GM21528 (cell line): Measurements from ENCODE around the gene CAP2.

ENCODE experiments used
- ATAC-seq: cut with Tn5 transposase; IDR thresholded peaks from one replicate; pipeline ENCODE4 v1.9.1; 2021; ENCODE audit warnings: mild to moderate bottlenecking, moderate library complexity; ENCODE audit not compliant: unreplicated experiment, low FRiP score

The CAP2 gene

DNA sequence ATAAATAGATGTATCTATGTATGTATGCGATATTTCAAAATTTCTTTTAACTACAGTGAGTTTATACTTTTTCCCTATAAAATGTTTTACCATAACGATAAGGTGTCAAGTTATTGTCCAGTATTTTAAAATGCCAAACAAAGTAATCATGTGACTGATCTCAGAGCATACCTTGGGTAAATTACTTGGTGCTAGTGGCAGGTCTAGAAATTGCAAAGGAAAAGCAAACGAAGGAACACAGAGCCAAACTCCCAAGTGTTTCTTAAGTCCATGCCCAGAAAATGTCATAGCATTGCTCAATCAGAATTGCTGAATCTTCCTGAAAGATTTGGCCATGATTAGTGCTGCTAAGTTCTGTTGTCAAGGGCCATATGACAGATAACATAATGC, 77.5 kb downstream of the CAP2 start:
- ATAC-seq: no peak

DNA sequence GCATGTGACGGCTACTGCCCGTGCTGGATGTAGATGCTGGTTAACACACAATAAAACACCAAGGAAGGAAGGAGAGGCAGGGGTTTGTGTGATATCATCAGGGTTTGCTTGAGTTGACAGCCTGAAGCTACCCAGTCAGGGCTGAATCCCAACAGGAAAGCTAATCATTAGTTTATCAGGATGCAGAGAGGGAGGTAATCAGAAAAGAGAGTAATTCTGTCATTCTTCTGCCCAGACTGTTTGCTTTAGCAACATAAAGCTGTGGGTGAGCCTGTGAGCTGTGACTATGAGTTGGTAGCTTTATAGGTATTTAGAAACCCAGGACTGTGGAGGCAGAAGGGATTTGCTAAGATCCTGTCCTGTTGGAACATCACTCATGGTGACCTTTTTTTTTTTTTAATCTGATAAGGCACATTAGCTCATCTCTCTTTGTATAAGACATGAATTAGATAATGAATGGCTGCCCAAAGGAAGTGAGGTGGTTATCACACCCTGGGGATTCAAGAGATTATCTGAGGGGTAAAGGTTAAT, 79.3 kb downstream of the CAP2 start:
- ATAC-seq: no peak

DNA sequence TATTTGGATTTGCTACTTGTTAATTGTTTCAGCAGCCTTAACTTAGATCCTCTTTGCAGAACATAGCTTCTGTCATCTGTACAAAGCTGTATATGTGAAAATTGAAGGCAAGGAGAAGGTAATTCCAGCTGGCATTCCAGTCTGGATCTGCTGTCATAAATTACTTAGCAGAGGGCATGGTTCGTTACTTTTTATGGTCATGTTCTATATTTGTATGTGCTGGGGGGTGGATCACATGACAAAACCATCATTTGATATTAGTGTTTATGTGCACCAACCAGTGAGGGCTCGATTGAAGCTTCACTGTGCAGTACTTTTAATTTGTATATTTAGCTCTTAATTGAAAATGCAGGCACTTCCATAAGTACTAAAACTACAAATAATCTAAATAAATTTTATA, 80.2 kb downstream of the CAP2 start:
- ATAC-seq: no peak

DNA sequence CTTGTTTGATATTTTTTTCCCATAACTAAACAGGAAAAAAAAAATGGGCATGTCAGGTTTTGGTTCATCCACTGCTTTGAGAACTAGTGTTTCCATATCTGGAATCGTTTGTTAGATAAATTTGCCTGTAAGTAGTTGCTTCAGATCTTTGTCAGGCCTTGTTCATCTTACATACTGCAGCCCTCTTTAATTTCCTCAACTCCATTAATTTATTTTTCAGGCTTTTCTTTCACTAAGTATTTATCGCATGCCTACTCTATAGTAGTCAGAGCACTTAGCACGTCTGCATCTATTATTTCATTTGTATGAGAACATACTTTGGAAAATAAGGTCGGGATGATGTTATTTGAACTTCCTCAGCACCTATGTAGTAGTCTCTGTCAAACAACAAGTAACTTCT, 80.9 kb downstream of the CAP2 start:
- ATAC-seq: no peak

DNA sequence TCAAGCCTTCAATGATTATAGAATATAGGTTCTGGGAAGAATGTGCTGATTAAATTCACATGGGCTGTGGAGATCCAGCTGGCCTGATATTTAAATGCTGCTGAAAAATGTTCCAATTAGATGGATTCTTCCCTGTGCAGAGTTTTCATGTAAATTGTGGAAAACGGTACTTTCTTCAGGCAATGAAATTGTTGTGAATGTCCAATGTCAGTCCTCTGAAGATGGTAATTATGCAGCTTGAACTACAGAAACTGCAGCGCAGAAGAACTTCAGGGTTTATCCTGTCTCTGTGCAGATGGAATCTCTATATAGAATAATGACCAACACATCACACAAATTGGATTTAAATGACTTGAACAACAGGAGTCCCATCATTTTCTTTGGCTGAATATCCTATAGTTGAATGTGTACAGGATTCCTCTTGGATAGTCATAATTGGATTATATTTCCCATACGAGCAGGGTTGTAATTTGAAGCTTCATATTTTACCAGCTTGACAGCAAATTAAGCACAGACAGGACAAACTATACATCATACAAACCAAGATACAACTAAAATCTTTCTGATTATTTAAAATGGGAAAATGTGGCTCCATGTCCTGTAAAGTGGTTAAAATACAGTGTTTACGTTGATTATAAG, 82.3 kb downstream of the CAP2 start:
- ATAC-seq: no peak

DNA sequence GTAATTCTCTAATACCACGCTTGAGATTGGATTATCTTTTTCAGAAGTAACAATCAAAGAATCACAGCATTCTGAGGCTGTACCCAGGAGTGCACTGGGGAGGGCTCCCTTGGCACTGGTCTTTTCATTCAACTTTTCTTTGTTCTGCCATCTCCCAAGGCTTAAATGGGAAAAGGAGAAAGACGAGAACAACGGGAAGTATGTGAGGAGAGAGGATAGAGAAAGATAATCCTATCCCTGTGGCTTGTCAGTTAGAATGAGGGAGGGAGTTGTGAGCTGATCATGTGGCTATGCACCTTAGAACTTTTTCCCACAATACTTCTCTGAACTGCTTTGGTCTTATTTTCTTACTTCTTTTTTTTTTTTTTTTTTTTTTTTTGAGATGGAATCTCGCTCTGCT, 83.1 kb downstream of the CAP2 start:
- no peak for ATAC-seq

DNA sequence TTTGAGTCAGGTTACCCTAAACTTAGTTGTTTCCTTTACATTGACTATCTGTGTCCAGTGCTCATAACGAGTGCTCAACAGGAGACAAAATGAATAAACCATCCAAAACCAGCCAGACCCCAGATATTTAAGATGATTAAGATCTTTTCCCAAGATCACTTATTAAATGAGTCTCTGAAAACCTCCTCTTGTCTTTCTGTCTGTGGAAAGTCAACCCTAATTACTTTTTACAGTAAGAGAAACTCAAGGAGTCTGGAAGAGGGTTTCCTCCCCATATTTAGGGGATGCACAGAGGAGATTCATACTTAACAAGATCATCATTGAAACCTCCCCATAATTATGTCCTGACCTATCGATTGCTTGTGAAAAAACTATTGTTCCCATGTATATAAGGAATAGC, 84.0 kb downstream of the CAP2 start:
- ATAC-seq: no peak

DNA sequence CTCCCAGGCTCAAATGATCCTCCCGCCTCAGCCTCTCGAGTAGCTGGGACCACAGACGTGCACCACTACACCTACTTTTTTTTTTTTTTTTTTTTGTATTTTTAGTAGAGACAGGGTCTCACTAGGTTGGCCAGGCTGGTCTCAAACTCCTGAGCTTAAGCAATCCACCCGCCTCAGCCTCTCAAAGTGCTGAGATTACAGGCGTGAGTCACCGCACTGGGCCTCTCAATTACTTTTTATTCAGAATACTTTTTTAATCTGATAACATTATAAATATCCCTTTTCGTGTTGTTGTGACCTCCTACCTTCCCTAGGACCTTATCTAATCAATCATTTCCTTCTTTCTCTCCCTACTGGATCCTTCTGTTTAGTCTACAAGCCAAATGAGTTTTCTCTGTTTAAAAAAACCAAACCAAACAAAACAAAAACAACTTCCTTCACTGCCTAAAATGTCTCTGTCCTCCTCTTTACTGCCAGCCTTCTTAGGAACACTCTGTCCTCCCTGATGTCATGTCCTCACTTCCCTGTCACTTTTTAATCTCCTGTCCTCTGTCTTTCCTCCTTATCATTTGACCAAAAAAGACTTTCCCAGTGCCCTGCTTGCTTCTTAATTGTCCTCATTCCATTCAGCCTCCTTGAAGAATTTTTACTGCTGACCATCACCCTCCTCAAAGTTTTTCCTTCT, 85.0 kb downstream of the CAP2 start:
- ATAC-seq: no peak

DNA sequence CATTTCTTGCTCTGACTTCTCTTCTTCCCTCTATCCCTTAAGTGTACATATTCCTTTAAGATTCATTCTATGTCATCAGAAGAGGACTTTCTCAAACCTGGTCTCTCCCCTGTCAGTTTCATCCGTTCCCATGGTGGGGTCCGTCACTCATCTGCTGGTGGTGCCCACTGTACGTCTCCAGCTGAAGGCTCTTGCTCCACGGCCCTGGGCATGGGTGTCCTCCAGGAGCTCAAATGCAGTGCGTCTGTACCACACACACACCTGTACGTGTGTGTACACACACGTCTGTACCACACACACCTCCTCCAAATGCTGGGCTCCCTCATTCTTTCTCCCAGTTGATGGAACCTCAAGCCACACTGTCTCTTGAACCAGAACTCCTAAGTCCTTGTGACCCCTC, 85.6 kb downstream of the CAP2 start:
- no peak for ATAC-seq

DNA sequence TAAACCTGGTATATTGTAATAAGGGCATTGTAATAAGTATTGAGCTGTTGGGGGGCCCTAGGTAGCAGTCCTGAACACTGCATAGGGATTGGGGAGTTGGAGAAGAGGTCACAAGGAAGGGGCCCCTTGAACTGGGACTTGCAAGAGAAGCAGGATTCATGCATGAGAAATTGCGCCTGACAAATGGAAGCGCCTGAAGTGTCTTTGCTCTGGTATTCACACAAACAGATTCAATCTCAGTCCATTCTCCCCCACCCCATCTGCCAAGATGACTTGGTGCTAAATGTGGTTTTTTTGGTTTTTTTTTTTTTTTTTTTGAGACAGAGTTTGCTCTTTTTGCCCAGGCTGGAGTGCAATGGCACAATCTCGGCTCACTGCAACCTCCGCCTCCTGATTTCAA, 87.1 kb downstream of the CAP2 start:
- no peak for ATAC-seq

DNA sequence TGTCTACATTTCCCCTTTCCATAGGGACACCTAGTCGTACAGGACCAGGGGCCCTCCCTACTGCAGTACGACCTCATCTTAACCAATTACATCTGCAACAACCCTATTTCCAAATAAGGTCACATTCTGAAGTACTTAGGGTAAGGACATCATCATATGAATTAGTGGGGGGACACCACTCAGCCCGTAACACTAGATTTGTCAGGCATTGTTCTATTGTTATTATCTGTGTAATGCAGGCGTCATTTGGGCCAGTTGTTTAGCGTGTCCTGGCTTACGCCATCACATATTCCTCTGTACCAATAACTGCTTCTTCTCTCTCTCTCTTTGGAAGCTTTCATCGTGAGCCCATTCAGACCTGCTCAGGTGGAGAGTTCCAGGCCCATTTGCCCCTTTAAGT, 89.3 kb downstream of the CAP2 start:
- no peak for ATAC-seq

DNA sequence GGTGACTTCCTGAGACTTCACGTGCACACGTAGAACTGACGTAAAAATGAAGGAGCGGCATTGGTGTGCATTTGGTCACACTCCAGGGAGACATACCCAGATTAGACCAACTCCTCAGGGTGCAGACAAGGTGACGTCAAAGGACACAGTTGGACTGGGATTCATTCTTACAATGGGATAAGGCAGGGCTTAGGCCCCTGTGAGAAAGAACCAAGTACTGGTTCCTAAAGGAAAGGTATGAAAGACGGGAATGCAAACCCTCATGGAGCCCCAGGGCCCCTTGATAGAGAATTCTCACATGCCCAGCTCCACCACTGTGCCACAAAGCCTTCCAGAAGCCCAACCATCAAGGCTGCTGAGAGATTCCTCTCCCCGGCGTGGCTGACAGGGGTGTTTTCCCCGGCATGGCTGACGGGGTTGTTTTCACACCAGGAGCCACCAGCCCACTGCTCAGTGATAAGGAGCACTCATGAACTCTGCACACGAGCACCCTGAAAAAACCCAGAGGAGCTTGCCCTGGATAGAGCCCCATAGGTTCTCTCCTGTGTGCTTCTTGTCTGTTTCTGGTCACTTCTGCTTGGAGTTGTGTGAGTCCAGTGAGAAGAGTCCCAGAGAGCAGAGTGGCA, 90.1 kb downstream of the CAP2 start:
- no peak for ATAC-seq

DNA sequence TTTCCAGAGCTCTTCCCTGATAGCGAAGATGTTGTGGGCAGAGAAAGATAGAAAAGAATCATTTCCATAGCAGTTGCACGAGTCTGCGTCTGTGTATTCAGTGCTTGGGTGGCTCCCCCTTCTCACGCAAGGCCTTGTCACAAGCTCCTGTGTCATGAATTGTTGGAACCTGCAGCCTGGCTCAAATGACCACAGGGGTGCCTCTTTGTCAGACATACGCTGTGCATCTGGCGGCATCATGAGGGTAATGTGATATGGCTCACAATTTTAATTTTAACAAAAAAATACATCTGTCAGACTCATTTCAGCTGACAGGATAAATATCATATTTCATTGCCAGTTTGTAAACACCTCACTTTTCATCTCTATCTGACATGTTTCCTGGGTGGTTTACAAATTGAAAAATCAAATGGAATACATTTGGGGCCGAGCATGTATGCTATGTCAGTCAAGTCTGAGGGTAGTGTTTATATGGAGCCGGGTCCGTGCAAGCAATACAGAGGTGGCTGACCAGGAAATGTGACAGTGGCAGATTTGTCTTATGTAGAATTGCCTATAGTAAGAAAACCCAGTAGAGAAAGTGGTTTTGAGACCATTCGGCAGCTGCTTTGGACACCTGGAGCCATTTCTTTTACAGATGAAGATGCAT, 90.9 kb downstream of the CAP2 start:
- ATAC-seq: no peak

DNA sequence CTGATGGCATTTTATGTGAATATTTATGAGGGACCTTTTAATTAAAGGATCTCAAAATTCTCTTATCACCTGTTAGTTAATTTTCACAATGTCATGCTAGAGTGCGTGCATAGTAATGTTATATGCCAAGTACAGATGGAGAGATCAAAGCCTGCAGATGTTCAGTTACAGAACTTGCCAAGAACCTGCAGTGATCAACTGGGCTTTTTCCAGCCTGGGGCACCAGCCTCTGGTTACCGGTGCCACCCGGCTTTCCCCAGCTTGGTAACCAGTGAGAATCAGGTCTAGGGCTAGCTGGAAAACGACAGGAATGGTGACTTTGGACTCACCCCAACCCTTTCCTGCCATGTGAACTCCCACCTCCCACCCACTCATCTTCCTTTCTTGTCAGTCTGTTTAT, 91.8 kb downstream of the CAP2 start:
- ATAC-seq: no peak

DNA sequence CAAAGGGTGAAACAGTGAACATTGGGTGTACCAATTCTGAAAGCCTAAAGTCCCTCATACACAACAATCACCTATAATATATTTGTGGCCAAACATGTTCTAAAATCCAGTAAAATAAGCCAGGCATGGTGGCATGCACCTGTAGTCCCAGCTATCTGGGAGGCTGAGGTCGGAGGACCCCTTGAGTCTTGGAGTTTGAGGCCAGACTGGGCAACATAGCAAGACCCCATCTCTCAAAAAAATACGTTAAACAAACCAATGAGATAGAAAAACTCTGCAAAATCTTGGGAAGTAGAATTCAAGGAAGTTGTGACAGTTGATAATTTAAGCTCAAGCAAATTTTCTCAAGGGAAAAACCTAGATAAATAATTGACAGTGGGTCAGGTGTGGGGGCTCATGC, 92.6 kb downstream of the CAP2 start:
- ATAC-seq: no peak

DNA sequence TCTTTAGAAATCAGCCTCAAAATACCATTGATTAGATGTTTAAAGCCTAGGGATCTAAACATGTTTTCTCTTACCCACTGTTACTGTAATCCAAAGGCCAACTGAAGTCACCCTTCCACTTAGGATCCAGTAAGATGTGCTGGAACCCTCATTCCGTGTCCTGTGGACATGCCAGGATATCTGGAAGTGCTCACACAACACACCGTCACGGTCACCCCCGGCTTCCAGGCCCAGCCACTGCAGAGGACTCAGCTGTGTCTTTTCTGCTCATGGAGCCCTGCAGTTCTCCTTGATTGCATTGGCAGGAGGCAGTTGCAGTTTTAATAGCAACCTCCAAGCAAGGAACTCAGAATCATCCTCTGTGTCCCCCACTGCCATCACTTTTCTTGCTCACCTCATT, 93.3 kb downstream of the CAP2 start:
- no peak for ATAC-seq

DNA sequence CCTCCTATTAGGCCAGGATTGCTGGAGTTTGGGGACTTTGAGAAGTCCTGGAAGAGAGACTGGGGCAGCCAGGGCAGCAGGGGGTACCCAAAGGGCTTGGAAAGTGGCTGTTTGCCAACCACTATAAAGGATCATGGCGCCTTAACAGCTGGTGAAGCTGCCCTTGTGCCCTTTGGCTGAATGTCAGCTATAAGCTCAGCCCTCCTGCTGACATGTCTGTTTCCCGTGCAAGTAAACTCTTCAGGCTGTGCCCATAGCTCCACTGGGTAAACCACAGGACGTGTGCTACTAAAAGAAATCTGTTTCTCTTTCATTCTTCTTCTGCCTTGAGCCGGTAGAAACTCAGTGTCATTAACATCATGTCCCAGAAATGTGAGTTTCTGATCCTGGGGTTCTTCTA, 97.3 kb downstream of the CAP2 start:
- no peak for ATAC-seq

DNA sequence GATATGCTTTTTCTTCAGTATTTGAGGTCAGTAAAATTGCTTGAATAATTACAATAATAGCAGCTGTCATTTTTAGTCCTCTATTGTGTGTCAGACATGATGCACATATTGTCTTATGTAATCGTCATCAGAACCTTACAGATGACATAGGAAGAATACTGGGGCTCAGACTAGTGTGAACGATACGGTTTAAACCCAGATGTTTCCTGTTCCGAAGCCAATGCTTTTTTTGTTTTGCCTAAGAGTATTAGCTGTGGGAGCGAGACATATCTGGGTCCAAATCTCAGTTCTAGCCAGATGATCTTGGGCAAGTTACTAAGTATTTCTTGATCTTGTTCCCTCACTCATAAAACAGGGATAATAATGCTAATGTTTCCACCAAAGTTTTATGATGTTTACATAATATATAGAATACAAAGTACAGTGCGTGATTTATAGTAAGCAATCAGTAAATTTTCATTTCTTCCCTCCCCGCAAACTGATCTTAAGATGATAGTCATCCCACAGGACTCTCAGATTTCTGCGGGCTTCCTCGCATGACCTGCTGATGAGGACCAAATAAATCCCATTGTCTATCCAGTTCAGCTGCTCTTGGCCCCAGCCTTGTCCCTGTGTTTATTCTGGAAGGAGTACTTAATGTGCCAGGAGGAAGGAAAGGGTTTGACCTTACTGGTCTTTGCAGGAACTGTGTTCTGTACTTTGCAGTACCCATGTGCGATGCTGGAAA, 98.2 kb downstream of the CAP2 start:
- no peak for ATAC-seq

DNA sequence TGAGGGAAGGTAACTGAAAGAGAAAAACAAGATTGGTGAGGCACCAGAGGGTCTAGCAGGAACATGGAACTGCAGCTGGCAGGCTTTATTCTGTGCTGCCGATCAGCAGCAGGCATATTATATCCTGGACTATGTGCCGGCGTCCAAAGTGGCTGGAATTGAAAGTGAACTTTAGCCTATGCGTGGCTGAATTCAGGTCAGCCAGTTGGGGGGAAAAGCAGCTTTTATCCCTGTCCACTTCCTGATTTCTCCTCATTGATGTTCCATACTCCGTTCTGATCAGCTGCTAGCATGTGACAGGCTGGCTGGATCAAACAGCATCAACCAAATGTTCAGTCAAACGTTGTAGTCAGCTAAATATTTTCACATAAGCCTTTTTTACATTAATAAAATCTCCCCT, 99.0 kb downstream of the CAP2 start:
- ATAC-seq: no peak

DNA sequence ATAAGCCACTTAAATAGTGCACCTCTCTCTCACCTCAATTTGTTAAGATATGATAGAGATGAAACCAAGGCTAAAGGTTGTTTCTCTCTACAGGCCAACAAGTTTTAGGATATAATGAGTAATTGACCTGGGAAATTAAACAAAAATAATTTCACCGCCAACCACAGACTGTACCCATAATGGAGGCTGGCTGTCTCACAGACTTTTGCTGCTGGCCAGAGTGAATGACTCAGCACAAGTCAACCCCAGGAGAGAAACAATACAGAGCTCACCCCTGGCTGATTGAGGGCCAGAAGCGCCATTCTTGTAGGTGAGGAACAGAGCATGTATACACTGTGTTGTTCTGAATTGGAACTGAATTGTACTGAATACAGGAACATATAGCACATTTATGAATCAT, 99.9 kb downstream of the CAP2 start:
- ATAC-seq: no peak

DNA sequence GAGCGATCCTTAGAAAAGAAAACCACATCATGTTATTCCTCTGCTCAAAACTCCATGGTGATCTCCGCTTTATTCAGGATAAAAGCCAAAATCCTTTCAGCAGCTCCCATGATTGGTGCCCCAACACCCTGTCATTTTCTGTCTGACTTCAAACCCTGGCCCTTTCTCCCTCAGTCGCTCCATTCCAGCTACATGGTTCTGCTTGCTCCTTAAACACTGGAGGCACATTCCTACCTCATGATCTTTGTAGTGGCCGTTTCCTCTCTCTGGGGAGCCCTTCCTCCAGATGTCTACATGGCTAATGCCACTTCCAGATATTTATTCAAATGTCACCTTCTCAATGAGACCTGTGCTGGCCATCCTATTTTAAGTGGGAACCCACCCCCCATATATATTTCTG, 100.8 kb downstream of the CAP2 start:
- ATAC-seq: no peak
